Skeletal muscle cell (primary cell): ENCODE results near the gene SMAD6.

Experiments used
- DNase-seq: peaks from one replicate; pipeline ENCODE4 v3.0.0-alpha.2; 2010; ENCODE audit warnings: low read depth
- H3K4me3 ChIP-seq: 2 replicates; pipeline ENCODE4 v1.5.1; 2011; ENCODE audit warnings: low read depth, mild to moderate bottlenecking, control low read depth, low read length, moderate library complexity

Gene SMAD6

GRCh38 chr15:66700412-66700801 is 1.6 kb upstream of the SMAD6 start:
- H3K4me3 ChIP-seq = peak overlapping the region; percentile 58
- no peak for DNase-seq

DNA sequence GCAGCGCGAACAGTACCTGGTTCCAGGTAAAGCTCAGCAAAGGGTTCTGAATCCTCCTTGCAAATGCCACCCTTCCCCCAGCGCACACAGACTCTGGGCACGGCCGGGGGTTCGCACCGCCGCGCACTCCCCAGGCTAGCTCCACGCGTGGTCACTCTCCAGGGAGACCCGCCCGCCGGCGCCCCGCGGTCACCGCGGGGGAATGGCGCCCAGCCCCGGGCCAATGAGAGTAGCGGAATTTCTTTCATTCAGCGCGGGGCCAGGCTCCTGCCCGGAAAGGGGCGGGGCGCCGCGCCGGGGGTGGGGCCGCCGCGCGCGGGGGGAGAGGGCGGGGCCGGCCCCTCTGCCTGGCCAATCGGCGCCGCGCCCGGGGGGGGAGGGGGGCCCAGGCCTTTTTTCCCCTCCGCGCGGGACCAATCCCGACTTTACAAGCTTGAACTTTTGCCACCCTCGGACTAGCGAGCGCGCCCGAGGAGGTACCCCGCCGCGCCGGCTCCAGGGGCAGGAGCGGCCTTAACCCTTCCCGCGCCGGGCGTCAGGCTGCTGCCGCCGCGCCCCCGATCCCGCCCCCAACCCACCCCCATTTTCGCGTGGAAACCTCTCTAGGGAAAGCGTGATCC is 1.1 kb upstream of the SMAD6 start:
- H3K4me3 ChIP-seq = peak overlapping the region; percentile 66

DNA sequence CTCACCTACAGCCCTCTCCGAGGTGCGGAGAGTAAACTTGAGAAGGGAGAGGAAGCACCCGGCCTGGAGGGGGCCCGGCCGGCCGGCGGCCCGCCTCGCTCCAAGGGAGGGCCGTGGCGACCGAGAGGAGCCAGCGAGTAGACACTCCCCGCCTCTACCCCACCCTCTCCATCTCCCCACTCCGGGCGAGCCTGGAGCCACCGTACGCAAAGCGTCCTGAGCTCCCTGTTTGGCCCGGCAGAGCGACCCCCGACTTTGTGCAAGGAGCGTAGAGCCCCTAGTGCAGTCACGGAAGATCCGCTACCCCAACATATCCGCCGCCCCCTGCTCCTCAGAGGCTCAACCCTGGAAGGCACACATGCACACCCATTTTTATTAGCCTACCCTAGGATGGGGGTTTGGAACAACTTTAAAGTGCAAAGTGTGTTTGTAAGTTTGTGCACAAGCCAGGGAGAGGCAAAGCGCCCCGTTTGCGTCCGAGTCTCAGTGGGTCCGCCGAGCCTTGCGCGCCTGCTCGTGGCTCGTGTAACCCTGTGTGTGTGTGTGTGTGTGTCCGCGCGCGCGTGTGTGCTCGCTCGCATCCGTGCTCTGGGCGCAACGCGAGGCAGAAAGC is 508 bp upstream of the SMAD6 start:
- H3K4me3 ChIP-seq = peak overlapping the region; percentile 66
- DNase-seq = no peak

More for the DNA sequence above, 1.1 kb upstream of the SMAD6 start:
- DNase-seq = peak; percentile 88

GRCh38 chr15:66702787-66703539 is 927 bp downstream of the SMAD6 start:
- peak overlapping the region; percentile 66 for H3K4me3 ChIP-seq
- no peak for DNase-seq

- DNase-seq = no peak
- H3K4me3 ChIP-seq = peak overlapping the region; percentile 66
These were observed 1.5 kb downstream of the SMAD6 start for GRCh38 chr15:66703540-66703941.

GRCh38 chr15:66704019-66704802 is 2.2 kb downstream of the SMAD6 start:
- DNase-seq = no peak
- H3K4me3 ChIP-seq = peak overlapping the region; percentile 66

GRCh38 chr15:66704803-66705153 is 2.7 kb downstream of the SMAD6 start:
- peak overlapping the region; percentile 66 for H3K4me3 ChIP-seq
- DNase-seq = no peak

DNA sequence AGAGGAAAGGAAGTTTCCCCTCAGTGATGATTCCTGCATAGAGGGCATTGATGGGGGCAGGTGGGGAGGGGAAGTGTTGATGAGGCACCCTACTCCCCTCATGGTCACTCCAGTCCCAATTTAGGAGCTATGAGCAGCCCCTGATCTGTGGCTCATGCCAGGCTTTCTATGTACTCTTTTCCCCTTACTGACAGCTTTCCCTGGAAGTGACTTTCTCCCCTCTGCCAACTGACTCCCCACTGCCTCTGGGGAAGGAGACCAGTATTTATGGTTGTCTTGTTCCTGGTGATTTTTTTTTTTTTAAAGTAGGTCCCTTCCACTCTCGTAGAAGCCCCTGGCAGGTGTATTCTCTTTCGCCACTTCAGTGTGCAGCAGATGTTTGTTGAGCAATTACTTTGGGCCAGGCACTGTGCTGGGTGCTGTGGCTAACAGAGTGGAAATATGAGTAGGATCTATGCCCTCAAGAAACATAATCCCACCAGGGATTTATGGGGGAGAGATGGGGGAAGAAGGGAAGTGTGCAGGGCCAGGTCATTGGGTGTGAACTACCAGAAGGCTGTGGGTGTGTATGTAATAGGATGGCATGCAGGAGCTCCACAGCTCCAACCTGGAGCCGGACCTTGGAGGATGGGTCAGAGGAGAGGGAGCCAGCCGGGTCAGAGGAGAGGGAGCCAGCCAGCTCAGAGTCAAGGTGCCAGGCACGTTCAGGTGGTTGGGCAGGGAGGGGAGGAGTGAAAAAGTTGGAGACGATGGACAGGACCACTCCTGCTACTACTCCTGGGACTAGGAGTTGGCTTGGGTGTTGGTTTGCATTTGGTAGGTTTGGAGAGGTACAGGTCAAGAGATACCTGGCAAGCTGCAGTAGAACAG is 3.5 kb downstream of the SMAD6 start:
- no peak for DNase-seq
- H3K4me3 ChIP-seq = no peak overlapping the region

DNA sequence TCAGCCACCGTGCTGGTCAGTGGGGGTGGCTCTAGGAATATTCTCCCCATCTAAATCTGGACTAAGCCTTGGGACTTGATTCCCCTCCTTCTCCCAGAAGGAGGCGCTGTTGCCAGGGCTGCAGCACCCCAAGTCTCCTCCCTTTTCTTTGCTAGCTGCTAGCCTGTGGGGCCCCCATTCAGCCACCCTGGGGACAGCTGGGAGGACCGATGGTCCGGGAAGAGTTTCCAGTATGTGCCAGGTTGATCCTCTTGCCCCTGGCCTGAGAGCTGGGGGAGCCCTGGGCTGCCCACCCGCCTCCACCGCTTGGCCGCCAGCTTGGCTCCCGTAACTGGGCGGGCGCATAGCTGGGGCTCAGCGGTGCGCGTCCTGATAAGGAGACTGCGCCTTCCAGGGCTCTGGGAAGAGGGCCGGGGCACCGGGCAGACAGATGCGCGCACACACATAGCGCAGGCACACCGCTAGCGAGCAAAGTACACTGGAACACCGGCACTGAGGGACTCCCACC is 4.2 kb downstream of the SMAD6 start:
- no peak overlapping the region for H3K4me3 ChIP-seq
- DNase-seq = no peak

- H3K4me3 ChIP-seq = no peak overlapping the region
- no peak for DNase-seq
These were observed 4.8 kb downstream of the SMAD6 start for GRCh38 chr15:66706840-66707239.

DNA sequence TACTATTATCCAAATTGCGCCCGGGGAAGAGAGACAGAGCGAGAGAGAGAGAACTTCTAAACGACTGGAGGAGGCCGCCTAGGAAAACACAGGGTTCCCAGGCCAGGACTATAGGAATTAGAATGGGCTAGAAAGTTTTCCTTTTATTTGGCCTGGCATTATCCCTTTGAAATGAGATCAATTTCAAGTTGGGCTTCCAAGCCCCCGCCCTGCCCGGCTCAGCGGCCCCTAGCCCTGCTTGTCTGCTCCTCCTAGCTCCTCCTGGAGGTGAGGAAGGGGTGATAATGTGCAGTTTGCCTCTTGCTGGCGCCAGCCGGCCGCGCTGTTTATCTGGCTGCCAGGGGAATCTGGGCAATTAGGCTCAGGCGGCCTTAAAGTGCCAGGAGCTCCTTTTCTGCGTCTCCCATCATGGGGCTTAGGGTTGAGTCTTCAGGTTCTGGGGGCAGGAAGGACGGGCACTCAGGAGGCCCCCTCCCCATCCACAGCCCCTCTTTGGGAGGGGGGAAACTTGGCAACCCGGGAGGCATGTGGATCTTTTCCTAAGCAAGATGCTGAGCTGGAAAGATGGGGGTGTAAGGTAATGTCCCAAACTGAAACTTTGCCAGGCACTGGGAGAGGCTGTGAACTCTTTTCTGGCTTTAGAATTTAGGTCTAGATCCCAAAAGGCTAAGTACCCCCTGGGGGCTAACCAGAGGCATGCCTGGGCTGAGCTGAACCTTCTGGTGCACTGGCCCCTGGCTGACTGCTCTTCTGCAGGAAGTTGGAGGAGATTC is 5.5 kb downstream of the SMAD6 start:
- no peak overlapping the region for H3K4me3 ChIP-seq
- DNase-seq = no peak

DNA sequence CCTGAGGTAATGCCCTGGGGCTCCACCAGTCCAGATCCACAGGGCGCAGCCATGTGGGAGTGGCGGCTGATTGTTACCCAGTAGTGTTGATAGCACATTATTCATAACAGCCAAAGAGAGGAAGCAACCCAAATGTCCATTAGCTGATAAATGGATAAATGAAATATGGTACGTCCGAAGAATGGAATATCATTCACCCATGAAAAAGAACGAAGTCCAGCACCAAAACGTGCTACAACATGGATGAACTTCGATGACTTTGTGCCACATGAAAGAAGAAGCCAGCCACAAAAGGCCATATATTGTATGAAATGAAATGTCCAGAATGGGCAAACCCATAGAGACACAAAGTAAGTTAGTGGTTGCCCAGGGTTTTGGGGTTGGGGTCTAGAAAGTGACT is 6.4 kb downstream of the SMAD6 start:
- DNase-seq = no peak
- H3K4me3 ChIP-seq = no peak overlapping the region

- no peak for DNase-seq
These were observed 7.8 kb downstream of the SMAD6 start for GRCh38 chr15:66709884-66710283.

DNA sequence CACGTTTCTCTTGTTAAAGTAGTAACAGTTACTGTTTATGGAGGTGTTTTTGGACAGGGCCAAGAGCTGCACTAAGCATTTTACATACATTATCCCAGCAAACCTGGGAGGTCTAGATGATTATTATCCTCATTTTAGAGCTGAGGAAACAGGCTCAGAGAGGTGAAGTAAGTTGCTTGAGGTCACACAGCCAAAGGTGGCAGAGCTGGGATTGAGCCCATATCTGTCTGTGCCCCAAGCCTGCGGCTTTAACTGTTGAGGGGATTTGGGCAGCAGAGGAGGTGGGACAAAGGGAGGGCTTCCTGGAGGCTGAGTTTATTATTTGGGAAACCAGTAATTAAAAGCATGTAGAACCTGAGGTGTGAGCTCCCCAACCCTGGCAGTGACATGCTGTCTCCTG is 9.2 kb downstream of the SMAD6 start:
- DNase-seq = no peak
- H3K4me3 ChIP-seq = no peak overlapping the region

More at GRCh38 chr15:66709884-66710283, 7.8 kb downstream of the SMAD6 start:
- no peak overlapping the region for H3K4me3 ChIP-seq

- H3K4me3 ChIP-seq = no peak overlapping the region
- DNase-seq = no peak
These were observed 9.8 kb downstream of the SMAD6 start for GRCh38 chr15:66711862-66712261.

GRCh38 chr15:66713843-66714508 is 11.9 kb downstream of the SMAD6 start:
- no peak overlapping the region for H3K4me3 ChIP-seq
- DNase-seq = no peak

GRCh38 chr15:66714543-66714981 is 12.5 kb downstream of the SMAD6 start:
- H3K4me3 ChIP-seq = no peak overlapping the region
- DNase-seq = no peak

GRCh38 chr15:66715181-66715624 is 13.2 kb downstream of the SMAD6 start:
- DNase-seq = no peak
- H3K4me3 ChIP-seq = no peak overlapping the region
